Measurements from ENCODE around the gene NKAIN4. TPM values are rescaled to one million over a fixed set of nuclear protein-coding genes. Genes with fewer than 3 reads are reported as not detected.

NKAIN4 gene
- total RNA-seq, 1 experiment from 2014 or later = not detected

- Histone ChIP-seq H3F3A (ENCODE audit: insufficient read depth, low read depth) (peaks cover 19% of the 10 kb centered on the region), H3K4me2 (no peak overlapping the region), H3K4me1 (replicated peaks; ENCODE audit: insufficient read depth) (no peaks in the 10 kb centered on the region), H3K27me3 (ENCODE audit: insufficient read depth, low read depth) (no peaks in the 10 kb centered on the region), H3K36me3 (ENCODE audit: low read depth) (peaks cover 38% of the 10 kb centered on the region; the same call in 1 of the 2 replicates), H3K4me3 (no peak overlapping the region), H3K79me2 (ENCODE audit: low read depth) (peaks cover 90% of the 10 kb centered on the region), H3K9me2 (ENCODE audit: insufficient read depth) (no peaks in the 10 kb centered on the region), H3K9me3 (ENCODE audit: insufficient read depth, low read depth) (no peaks in the 10 kb centered on the region), H4K20me1 (ENCODE audit: insufficient read depth) (peaks cover 100% of the 10 kb centered on the region), H2AFZ (no peak overlapping the region), H3K27ac (no peak overlapping the region)
- CTCF ChIA-PET = no interaction called here
- TF ChIP-seq CTCF (conservative IDR thresholded peaks at IDR 0.05) (no peak), EZH2 (IDR thresholded peaks at IDR 0.05; ENCODE audit: low read depth) (no peak)
- intact Hi-C loops (cut with micrococcal nuclease; ENCODE audit: unreplicated experiment) = no loop called here
- POLR2A ChIA-PET (ENCODE audit: unreplicated experiment) = no interaction called here
- no TSS peak for BruUV-seq (replicated peaks)
- no peak for DNase-seq
Measured at GRCh38 chr20:63202811-63203526, 51.3 kb downstream of the NKAIN4 start.

- intact Hi-C loops (cut with micrococcal nuclease; ENCODE audit: unreplicated experiment) = no loop called here
Measured at GRCh38 chr20:63202021-63202420, 52.2 kb downstream of the NKAIN4 start.

GRCh38 chr20:63198606-63199005 lies 55.7 kb downstream of the NKAIN4 start:
- BruUV-seq (replicated peaks) = no TSS peak
- H3K9me3 ChIP-seq (ENCODE audit: insufficient read depth, low read depth) = no peaks in the 10 kb centered on the region
- TF ChIP-seq CTCF (conservative IDR thresholded peaks at IDR 0.05) = no peak
- no peak for TF ChIP-seq EZH2 (IDR thresholded peaks at IDR 0.05; ENCODE audit: low read depth)
- ChIA-PET POLR2A (ENCODE audit: unreplicated experiment) (no interaction called here), CTCF (interaction anchor here (0.7 kb wide), 1 partner anchor 496 kb away, joined by 9 read pairs; no protein-coding TSS in a partner anchor)
- no peaks in the 10 kb centered on the region for H3K4me1 ChIP-seq (replicated peaks; ENCODE audit: insufficient read depth)
- H3K4me3 ChIP-seq = no peak overlapping the region
- H3K36me3 ChIP-seq (ENCODE audit: low read depth) = peaks cover 52% of the 10 kb centered on the region; the same call in 1 of the 2 replicates
- H3K27me3 ChIP-seq (ENCODE audit: insufficient read depth, low read depth) = no peaks in the 10 kb centered on the region
- H3K9me2 ChIP-seq (ENCODE audit: insufficient read depth) = no peaks in the 10 kb centered on the region
- H4K20me1 ChIP-seq (ENCODE audit: insufficient read depth) = peaks cover 89% of the 10 kb centered on the region
- intact Hi-C loops (cut with micrococcal nuclease; ENCODE audit: unreplicated experiment) = no loop called here
- H3K79me2 ChIP-seq (ENCODE audit: low read depth) = peaks cover 78% of the 10 kb centered on the region
- no peak overlapping the region for H3K27ac ChIP-seq
- no peak overlapping the region for H2AFZ ChIP-seq
- DNase-seq = no peak
- H3K4me2 ChIP-seq = no peak overlapping the region
- peaks cover 30% of the 10 kb centered on the region for H3F3A ChIP-seq (ENCODE audit: insufficient read depth, low read depth)

More at GRCh38 chr20:63202021-63202420, 52.2 kb downstream of the NKAIN4 start:
- Histone ChIP-seq H3F3A (ENCODE audit: insufficient read depth, low read depth) (peaks cover 16% of the 10 kb centered on the region), H3K79me2 (ENCODE audit: low read depth) (peaks cover 99% of the 10 kb centered on the region), H3K4me3 (no peak overlapping the region), H3K9me2 (ENCODE audit: insufficient read depth) (no peaks in the 10 kb centered on the region), H3K27me3 (ENCODE audit: insufficient read depth, low read depth) (no peaks in the 10 kb centered on the region), H3K27ac (no peak overlapping the region), H2AFZ (no peak overlapping the region), H3K4me1 (replicated peaks; ENCODE audit: insufficient read depth) (no peaks in the 10 kb centered on the region), H3K9me3 (ENCODE audit: insufficient read depth, low read depth) (no peaks in the 10 kb centered on the region), H3K36me3 (ENCODE audit: low read depth) (peaks cover 33% of the 10 kb centered on the region; the same call in 1 of the 2 replicates), H3K4me2 (no peak overlapping the region), H4K20me1 (ENCODE audit: insufficient read depth) (peaks cover 100% of the 10 kb centered on the region)
- CTCF ChIA-PET = no interaction called here
- POLR2A ChIA-PET (ENCODE audit: unreplicated experiment) = no interaction called here
- DNase-seq = no peak
- TF ChIP-seq EZH2 (IDR thresholded peaks at IDR 0.05; ENCODE audit: low read depth) = no peak
- no peak for TF ChIP-seq CTCF (conservative IDR thresholded peaks at IDR 0.05)
- no TSS peak for BruUV-seq (replicated peaks)

All from PC-9 (cell line).